GM12878 (cell line): ENCODE measurements around the gene RASAL2. TPM values are rescaled to one million over a fixed set of nuclear protein-coding genes. Genes with fewer than 3 reads are reported as not detected.

ENCODE experiments used
- ATAC-seq: fragments of 200-7000 bp; cut with Tn5 transposase; 3 replicates; pipeline ENCODE4 v1.9.1; 2020; ENCODE audit warnings: mild to moderate bottlenecking, moderate library complexity
- BruUV-seq: library from RNA; stranded (reverse); fragments of 400-500 nt; replicated peaks from 2 replicates; lab custom pipeline; 2021; lab: Mats Ljungman, UMichigan
- CTCF ChIA-PET: fragments of 300-600 bp; sonication (Branson Sonifier 250); formaldehyde crosslinking; extraction: SDS; loops from one replicate; lab custom pipeline; 2021; ENCODE audit warnings: inconsistent platforms; lab: Yijun Ruan, JAX
- POLR2A ChIA-PET: fragments of 350-600 bp; formaldehyde crosslinking; extraction: SDS; loops from one replicate; lab custom pipeline; 2021; ENCODE audit warnings: inconsistent platforms; lab: Charles Lee
- RAD21 ChIA-PET: fragments of 300-600 bp; sonication (Branson Sonifier 250); formaldehyde crosslinking; loops from one replicate; lab custom pipeline; 2023; ENCODE audit warnings: antibody characterized with exemption; ENCODE audit not compliant: unreplicated experiment; lab: Charles Lee
- SMC1A ChIA-PET: fragments of 300-600 bp; sonication (Branson Sonifier 250); formaldehyde crosslinking; loops from one replicate; lab custom pipeline; 2023; ENCODE audit not compliant: unreplicated experiment, uncharacterized antibody; lab: Charles Lee
- DNase-seq: peaks from one replicate; pipeline ENCODE4 v3.0.0-alpha.2; 2011; ENCODE audit warnings: low read depth, low spot score
- FAIRE-seq: peaks from 3 replicates; lab custom pipeline; 2011; peaks lifted over from hg19 to GRCh38; lab: Jason Lieb, UNC
- H2AFZ ChIP-seq: 2 replicates; pipeline ENCODE4 v1.6.0; 2011; ENCODE audit warnings: low read depth, low read length, control low read depth; ENCODE audit not compliant: control insufficient read depth
- H3K27ac ChIP-seq: 2 replicates; pipeline ENCODE4 v1.5.1; 2011; ENCODE audit warnings: control low read depth; ENCODE audit not compliant: control insufficient read depth, insufficient read depth
- H3K27me3 ChIP-seq, 2 experiments: replicated peaks in 1 of 2; 2 replicates each; pipeline versions ENCODE4 v1.6.0 to v1.6.1; 2011; ENCODE audit warnings: low read length in 1 of 2; ENCODE audit not compliant: control insufficient read depth in 2 of 2, insufficient read depth in 2 of 2
- H3K36me3 ChIP-seq, 2 experiments: 2 replicates each; pipeline ENCODE4 v1.5.1; 2011; ENCODE audit warnings: low read length in 1 of 2; ENCODE audit not compliant: control insufficient read depth in 2 of 2, insufficient read depth in 2 of 2
- H3K4me1 ChIP-seq: 2 replicates; pipeline ENCODE4 v1.6.1; 2011; ENCODE audit warnings: mild to moderate bottlenecking, low read length, moderate library complexity, mixed read lengths; ENCODE audit not compliant: control insufficient read depth, insufficient read depth
- H3K4me2 ChIP-seq: 2 replicates; pipeline ENCODE4 v1.6.0; 2011; ENCODE audit warnings: control low read depth; ENCODE audit not compliant: control insufficient read depth, insufficient read depth
- H3K4me3 ChIP-seq: fragments of 200-600 bp; sonication (generic); 2 replicates; pipeline ENCODE4 v1.5.1; 2016
- H3K79me2 ChIP-seq: 2 replicates; pipeline ENCODE4 v1.6.0; 2011; ENCODE audit warnings: low read length; ENCODE audit not compliant: control insufficient read depth, insufficient read depth
- H3K9ac ChIP-seq: 2 replicates; pipeline ENCODE4 v1.8.0; 2011; ENCODE audit warnings: low read length, control low read depth, mixed read lengths; ENCODE audit not compliant: control insufficient read depth, insufficient read depth
- H3K9me3 ChIP-seq: replicated peaks from 3 replicates; pipeline ENCODE4 v1.5.1; 2011; ENCODE audit warnings: mild to moderate bottlenecking, low read length; ENCODE audit not compliant: control insufficient read depth, insufficient read depth
- H4K20me1 ChIP-seq: 2 replicates; pipeline ENCODE4 v1.6.0; 2011; ENCODE audit not compliant: control insufficient read depth, insufficient read depth
- E2F4 ChIP-seq: IDR thresholded peaks from 2 replicates; pipeline ENCODE4 v1.6.1; 2012; ENCODE audit warnings: low read depth, low read length, improper control_type of control experiment
- KAT2A ChIP-seq: conservative IDR thresholded peaks from 2 replicates; pipeline ENCODE4 v1.6.1; 2011; ENCODE audit warnings: low read depth, low read length; ENCODE audit not compliant: control insufficient read depth
- NR2C1 ChIP-seq: fragments of 450-650 bp; IDR thresholded peaks from 2 replicates; pipeline ENCODE4 v1.6.1; 2017; ENCODE audit warnings: antibody characterized with exemption, mild to moderate bottlenecking, moderate library complexity
- NRF1 ChIP-seq: conservative IDR thresholded peaks from 2 replicates; pipeline ENCODE4 v1.6.1; 2011; ENCODE audit warnings: mild to moderate bottlenecking, low read depth, low read length, improper control_type of control experiment
- PML ChIP-seq: IDR thresholded peaks from 2 replicates; pipeline ENCODE4 v1.6.1; 2012; ENCODE audit warnings: low read length, inconsistent platforms
- POLR2AphosphoS5 ChIP-seq: IDR thresholded peaks from 2 replicates; pipeline ENCODE4 v1.6.1; 2011; ENCODE audit warnings: mild to moderate bottlenecking, low read length, inconsistent platforms
- POU2F2 ChIP-seq: IDR thresholded peaks from 3 replicates; pipeline ENCODE4 v1.6.1; 2011; ENCODE audit warnings: low read depth, mild to moderate bottlenecking, low read length, borderline replicate concordance
- RELB ChIP-seq: fragments of 450-650 bp; IDR thresholded peaks from 2 replicates; pipeline ENCODE4 v1.6.1; 2017; ENCODE audit warnings: low read depth, mild to moderate bottlenecking, moderate library complexity
- SUPT20H ChIP-seq: IDR thresholded peaks from 2 replicates; pipeline ENCODE4 v1.6.1; 2011; ENCODE audit warnings: low read depth, mild to moderate bottlenecking, low read length, moderate library complexity, borderline replicate concordance; ENCODE audit not compliant: control insufficient read depth
- TCF12 ChIP-seq: IDR thresholded peaks from 2 replicates; pipeline ENCODE4 v1.6.1; 2011; ENCODE audit warnings: low read depth, mild to moderate bottlenecking, low read length
- ZNF384 ChIP-seq: IDR thresholded peaks from 2 replicates; pipeline ENCODE4 v1.6.1; 2012; ENCODE audit warnings: low read depth, mild to moderate bottlenecking, low read length, improper control_type of control experiment, borderline replicate concordance
- ZZZ3 ChIP-seq: IDR thresholded peaks from 2 replicates; pipeline ENCODE4 v1.6.1; 2011; ENCODE audit warnings: low read depth; ENCODE audit not compliant: control insufficient read depth, insufficient read length
- WGBS: methylation state at CpG from one replicate; pipeline ENCODE4 v1.1.6; 2016; ENCODE audit warnings: low lambda C conversion rate; ENCODE audit not compliant: insufficient replicate concordance, insufficient coverage; ENCODE audit errors: missing lambda C conversion rate; 5-methylcytosine and 5-hydroxymethylcytosine counted together
- in situ Hi-C: fragments of 300-500 bp; cut with MboI; formaldehyde crosslinking; loops from 9 replicates; pipeline ENCODE4 v1.14.3; 2018; ENCODE audit warnings: mixed read lengths
- intact Hi-C: fragments of 100-400 bp; cut with micrococcal nuclease; formaldehyde crosslinking; loops from one replicate; pipeline ENCODE4 v1.14.2; 2022; ENCODE audit not compliant: unreplicated experiment
- polyA plus RNA-seq, 11 experiments: library from polyadenylated mRNA; depleted of rRNA in 4 of 11; unstranded in 6 of 11; stranded (reverse) in 5 of 11; fragments of >200 nt; fragmentation: Nextera tagmentation in 4 of 11; fragmentation: Illumina TruSeq in 1 of 11; extraction: Ambion mirVana in 4 of 11; extraction: Trizol in 1 of 11; gene quantifications; 1 replicate in 1 of 11; 2 replicates in 10 of 11; pipeline versions ENCODE4 v1.2.1 to v1.2.3, GENCODE V29; 2011 to 2016; ENCODE audit warnings: inconsistent platforms in 2 of 11, missing spikeins in 2 of 11, low read depth in 1 of 11
- total RNA-seq, 4 experiments: library from RNA; depleted of rRNA in 3 of 4; stranded (reverse); fragments of >200 nt in 3 of 4; fragmentation: Illumina TruSeq in 1 of 4; extraction: Trizol in 1 of 4; gene quantifications; 2 replicates each; pipeline versions ENCODE4 v1.2.1 to v1.2.3, GENCODE V29; 2013 to 2021
- TF ChIP-seq, protein P1 (sequence below): fragments of 150-350 bp; IDR thresholded peaks from 2 replicates; pipeline ENCODE4 v1.6.1; 2014; ENCODE audit warnings: mild to moderate bottlenecking, low read depth, low read length
- TF ChIP-seq, protein P2 (sequence below): fragments of 450-650 bp; IDR thresholded peaks from 2 replicates; pipeline ENCODE4 v1.6.1; 2018; ENCODE audit warnings: mild to moderate bottlenecking, low read depth, moderate library complexity; ENCODE audit not compliant: partially characterized antibody
- TF ChIP-seq, protein P3 (sequence below): IDR thresholded peaks from 2 replicates; pipeline ENCODE4 v1.6.1; 2011; ENCODE audit warnings: low read depth, low read length, improper control_type of control experiment, borderline replicate concordance

The RASAL2 gene
- total and polyA plus RNA-seq, 10 of the 15 experiments (the other 5 are each of a cell fraction or from before 2014, with no cell fraction given) = 0.02 to 6.9 (median 0.17) TPM; not detected in 1

DNA sequence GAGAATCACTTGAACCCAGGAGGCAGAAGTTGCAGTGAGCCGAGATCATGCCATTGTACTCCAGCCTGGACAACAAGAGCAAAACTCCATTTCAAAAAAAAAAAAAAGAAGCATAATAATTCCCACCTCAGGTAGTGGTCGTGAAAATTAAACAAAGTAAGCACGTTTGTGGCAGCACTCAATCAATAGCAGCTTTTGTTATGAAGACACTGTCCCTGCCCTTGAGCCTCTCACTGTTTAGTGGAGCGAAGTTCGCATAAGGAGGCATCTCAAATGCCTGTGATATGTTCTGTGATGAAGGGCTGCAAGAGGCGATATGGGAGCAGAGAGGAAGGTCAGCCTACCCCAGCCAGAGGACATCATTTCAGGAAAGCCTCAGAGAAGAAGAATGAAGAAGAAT is 43.8 kb upstream of the RASAL2 start (continued):
- TF ChIP-seq RELB = no peak
- TF ChIP-seq, protein P1, sequence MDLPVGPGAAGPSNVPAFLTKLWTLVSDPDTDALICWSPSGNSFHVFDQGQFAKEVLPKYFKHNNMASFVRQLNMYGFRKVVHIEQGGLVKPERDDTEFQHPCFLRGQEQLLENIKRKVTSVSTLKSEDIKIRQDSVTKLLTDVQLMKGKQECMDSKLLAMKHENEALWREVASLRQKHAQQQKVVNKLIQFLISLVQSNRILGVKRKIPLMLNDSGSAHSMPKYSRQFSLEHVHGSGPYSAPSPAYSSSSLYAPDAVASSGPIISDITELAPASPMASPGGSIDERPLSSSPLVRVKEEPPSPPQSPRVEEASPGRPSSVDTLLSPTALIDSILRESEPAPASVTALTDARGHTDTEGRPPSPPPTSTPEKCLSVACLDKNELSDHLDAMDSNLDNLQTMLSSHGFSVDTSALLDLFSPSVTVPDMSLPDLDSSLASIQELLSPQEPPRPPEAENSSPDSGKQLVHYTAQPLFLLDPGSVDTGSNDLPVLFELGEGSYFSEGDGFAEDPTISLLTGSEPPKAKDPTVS = no peak

DNA sequence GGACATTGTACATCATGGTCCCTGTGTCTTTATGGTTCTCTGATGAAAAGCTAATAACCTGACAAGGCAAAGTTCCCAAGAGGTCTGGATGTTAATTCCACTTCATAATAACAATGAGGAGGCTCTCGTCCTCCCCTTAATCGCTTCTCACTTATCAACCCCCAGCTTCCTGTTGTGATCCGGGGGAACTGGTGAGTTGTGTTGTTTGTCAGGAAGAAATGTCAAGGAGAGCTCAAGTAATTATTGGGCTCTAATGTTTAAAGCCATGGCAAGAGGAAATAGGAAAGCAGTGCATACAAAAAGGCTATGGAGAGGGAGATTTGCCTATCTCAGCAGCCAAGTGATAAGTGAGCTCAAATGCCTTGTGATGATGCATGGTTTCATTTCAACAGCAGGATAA is 42.8 kb upstream of the RASAL2 start:
- intact Hi-C loops (no loop called here), in situ Hi-C loops (no loop called here)
- H3K4me2 ChIP-seq = no peak overlapping the region
- SMC1A ChIA-PET = interaction anchor here (0.6 to 1.6 kb wide), 7 partner anchors 12 to 493 kb away, joined by 3 to 5 read pairs (median 3); no protein-coding TSS in a partner anchor
- no peaks in the 10 kb centered on the region for H3K36me3 ChIP-seq
- no peak overlapping the region for H2AFZ ChIP-seq
- ATAC-seq (no peak), FAIRE-seq (no peak), DNase-seq (no peak)
- no peak overlapping the region for H3K4me3 ChIP-seq
- no peaks in the 10 kb centered on the region for H4K20me1 ChIP-seq
- RAD21 ChIA-PET = interaction anchor here (0.5 kb wide), 1 partner anchor 1347 kb away, joined by 3 read pairs; no protein-coding TSS in a partner anchor
- no peaks in the 10 kb centered on the region for H3K27me3 ChIP-seq
- H3K9me3 ChIP-seq = no peaks in the 10 kb centered on the region
- CTCF ChIA-PET = interaction anchor here (0.6 to 2.0 kb wide), 8 partner anchors 10 to 248 kb away, joined by 3 to 5 read pairs (median 3); no protein-coding TSS in a partner anchor
- no TSS peak for BruUV-seq
- H3K4me1 ChIP-seq = peaks cover 5% of the 10 kb centered on the region
- H3K79me2 ChIP-seq = no peaks in the 10 kb centered on the region
- H3K27ac ChIP-seq = no peak overlapping the region
- POLR2A ChIA-PET = no interaction called here
- no peak overlapping the region for H3K9ac ChIP-seq
- WGBS = 2% methylated on average over 3 of the region's 3 CpGs
- TF ChIP-seq SUPT20H = no peak
- no peak for TF ChIP-seq ZZZ3
- TF ChIP-seq TCF12 = no peak
- no peak for TF ChIP-seq KAT2A
- TF ChIP-seq PML = no peak
- TF ChIP-seq E2F4 = no peak
- no peak for TF ChIP-seq NR2C1
- no peak for TF ChIP-seq POU2F2
- no peak for TF ChIP-seq NRF1
- no peak for TF ChIP-seq POLR2AphosphoS5
- TF ChIP-seq, protein P2, sequence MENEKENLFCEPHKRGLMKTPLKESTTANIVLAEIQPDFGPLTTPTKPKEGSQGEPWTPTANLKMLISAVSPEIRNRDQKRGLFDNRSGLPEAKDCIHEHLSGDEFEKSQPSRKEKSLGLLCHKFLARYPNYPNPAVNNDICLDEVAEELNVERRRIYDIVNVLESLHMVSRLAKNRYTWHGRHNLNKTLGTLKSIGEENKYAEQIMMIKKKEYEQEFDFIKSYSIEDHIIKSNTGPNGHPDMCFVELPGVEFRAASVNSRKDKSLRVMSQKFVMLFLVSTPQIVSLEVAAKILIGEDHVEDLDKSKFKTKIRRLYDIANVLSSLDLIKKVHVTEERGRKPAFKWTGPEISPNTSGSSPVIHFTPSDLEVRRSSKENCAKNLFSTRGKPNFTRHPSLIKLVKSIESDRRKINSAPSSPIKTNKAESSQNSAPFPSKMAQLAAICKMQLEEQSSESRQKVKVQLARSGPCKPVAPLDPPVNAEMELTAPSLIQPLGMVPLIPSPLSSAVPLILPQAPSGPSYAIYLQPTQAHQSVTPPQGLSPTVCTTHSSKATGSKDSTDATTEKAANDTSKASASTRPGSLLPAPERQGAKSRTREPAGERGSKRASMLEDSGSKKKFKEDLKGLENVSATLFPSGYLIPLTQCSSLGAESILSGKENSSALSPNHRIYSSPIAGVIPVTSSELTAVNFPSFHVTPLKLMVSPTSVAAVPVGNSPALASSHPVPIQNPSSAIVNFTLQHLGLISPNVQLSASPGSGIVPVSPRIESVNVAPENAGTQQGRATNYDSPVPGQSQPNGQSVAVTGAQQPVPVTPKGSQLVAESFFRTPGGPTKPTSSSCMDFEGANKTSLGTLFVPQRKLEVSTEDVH = no peak
- TF ChIP-seq, protein P3, sequence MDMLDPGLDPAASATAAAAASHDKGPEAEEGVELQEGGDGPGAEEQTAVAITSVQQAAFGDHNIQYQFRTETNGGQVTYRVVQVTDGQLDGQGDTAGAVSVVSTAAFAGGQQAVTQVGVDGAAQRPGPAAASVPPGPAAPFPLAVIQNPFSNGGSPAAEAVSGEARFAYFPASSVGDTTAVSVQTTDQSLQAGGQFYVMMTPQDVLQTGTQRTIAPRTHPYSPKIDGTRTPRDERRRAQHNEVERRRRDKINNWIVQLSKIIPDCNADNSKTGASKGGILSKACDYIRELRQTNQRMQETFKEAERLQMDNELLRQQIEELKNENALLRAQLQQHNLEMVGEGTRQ = no peak
- TF ChIP-seq ZNF384 = no peak
